ENCODE results near the gene CDK3.

DNA sequence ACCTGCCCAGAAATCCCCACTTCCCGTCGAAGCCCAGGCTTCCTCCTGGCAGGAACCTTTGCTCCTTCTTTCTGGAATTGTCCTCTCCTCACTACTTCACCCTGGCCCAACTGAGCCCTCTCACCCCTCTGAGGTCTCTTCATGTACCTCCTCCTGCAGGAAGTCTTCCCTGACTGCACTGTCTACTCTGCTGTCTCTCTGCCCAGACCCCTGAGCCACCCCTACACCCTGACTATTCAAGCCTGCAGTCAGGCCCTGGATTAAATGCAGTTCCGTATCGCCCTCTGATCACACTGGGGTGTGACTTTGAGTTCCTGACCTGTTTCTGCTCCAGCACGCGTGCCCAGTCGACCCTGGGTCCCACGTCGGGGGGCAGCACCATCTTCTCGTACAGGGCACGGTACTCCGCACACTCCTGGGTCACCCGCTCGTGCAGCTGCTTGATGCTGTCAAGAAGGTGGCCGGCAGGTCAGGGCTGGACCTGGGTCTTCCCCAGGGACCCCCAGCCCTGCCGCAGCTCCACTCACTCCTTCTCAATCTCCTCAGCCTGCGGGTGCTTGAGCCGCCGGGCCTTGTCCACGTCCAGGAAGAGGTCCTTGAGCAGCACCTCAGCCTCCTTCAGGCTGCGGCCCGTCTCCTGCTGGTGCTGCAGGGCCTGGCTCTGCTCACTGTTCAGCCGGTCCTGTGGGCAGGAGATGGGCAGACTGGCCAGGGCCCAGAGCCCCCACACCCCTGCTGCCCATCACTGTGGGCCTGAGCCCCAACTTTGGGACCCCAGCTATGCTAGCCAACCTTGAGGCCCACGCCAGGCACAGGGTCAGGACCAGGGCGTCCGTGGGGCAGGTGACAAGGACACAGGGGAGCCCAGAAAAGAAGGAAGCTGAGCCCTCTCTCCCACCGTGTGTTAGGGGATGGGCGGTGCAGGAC is 22.6 kb downstream of the CDK3 start:
- TF ChIP-seq, protein P1, sequence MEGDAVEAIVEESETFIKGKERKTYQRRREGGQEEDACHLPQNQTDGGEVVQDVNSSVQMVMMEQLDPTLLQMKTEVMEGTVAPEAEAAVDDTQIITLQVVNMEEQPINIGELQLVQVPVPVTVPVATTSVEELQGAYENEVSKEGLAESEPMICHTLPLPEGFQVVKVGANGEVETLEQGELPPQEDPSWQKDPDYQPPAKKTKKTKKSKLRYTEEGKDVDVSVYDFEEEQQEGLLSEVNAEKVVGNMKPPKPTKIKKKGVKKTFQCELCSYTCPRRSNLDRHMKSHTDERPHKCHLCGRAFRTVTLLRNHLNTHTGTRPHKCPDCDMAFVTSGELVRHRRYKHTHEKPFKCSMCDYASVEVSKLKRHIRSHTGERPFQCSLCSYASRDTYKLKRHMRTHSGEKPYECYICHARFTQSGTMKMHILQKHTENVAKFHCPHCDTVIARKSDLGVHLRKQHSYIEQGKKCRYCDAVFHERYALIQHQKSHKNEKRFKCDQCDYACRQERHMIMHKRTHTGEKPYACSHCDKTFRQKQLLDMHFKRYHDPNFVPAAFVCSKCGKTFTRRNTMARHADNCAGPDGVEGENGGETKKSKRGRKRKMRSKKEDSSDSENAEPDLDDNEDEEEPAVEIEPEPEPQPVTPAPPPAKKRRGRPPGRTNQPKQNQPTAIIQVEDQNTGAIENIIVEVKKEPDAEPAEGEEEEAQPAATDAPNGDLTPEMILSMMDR (conservative IDR thresholded peaks at IDR 0.05 in 1 of 2, IDR thresholded peaks at IDR 0.05 in 1 of 2; ENCODE audit: low read depth in 1 of 2, low read length in 2 of 2), result no peak
- TF ChIP-seq EZH2 (IDR thresholded peaks at IDR 0.05; ENCODE audit: low read length, missing control alignments), result no peak

Data from fibroblast of lung (primary cell).